Measurements from ENCODE around the gene GSDMA.

GRCh38 chr17:39937447-39937846, 25.4 kb upstream of the GSDMA start:
- TF ChIP-seq CTCF (IDR thresholded peaks at IDR 0.05) (no peak), POLR2A (IDR thresholded peaks at IDR 0.05) (no peak)

Measured in ovary (tissue), 3 donors.